Measurements from ENCODE around the gene JAML. TPM values are rescaled to one million over a fixed set of nuclear protein-coding genes. Genes with fewer than 3 reads are reported as not detected.

JAML gene
- total RNA-seq, 1 donor from 2014 or later = 12.2 TPM

- no peak for DNase-seq
Measured at GRCh38 chr11:118167253-118167652, 57.6 kb downstream of the JAML start.

- DNase-seq = no peak
Measured at GRCh38 chr11:118166641-118167040, 58.2 kb downstream of the JAML start.

GRCh38 chr11:118164885-118165284, 59.9 kb downstream of the JAML start:
- no peak for DNase-seq

GRCh38 chr11:118163494-118163893, 61.3 kb downstream of the JAML start:
- no peak for DNase-seq

- no peak for DNase-seq
Measured at GRCh38 chr11:118162846-118163245, 62.0 kb downstream of the JAML start.

- no peak for DNase-seq
Measured at GRCh38 chr11:118161786-118162185, 63.0 kb downstream of the JAML start.

GRCh38 chr11:118157186-118157895, 67.5 kb downstream of the JAML start:
- no peak for DNase-seq

GRCh38 chr11:118156531-118157185, 68.2 kb downstream of the JAML start:
- DNase-seq = no peak

- no peak for DNase-seq
Measured at GRCh38 chr11:118155776-118156530, 68.9 kb downstream of the JAML start.

GRCh38 chr11:118154641-118155040, 70.2 kb downstream of the JAML start:
- no peak for DNase-seq

- no peak for DNase-seq
Measured at GRCh38 chr11:118153976-118154375, 70.8 kb downstream of the JAML start.

- DNase-seq = no peak
Measured at GRCh38 chr11:118153516-118153915, 71.3 kb downstream of the JAML start.

- DNase-seq = peak; percentile 55
Measured at GRCh38 chr11:118152552-118153471, 72.0 kb downstream of the JAML start, which contains the start of gene SCN4B. Gene SCN4B, minus strand, starts transcription at chr11:118152823. Its CDS starts 150 bp downstream, at chr11:118152673.

- DNase-seq = no peak
Measured at GRCh38 chr11:118152020-118152551, 72.7 kb downstream of the JAML start.

GRCh38 chr11:118151431-118151830, 73.4 kb downstream of the JAML start:
- no peak for DNase-seq

- no peak for DNase-seq
Measured at GRCh38 chr11:118149493-118149892, 75.3 kb downstream of the JAML start.

- no peak for DNase-seq
Measured at GRCh38 chr11:118148856-118149255, 76.0 kb downstream of the JAML start.

- no peak for DNase-seq
Measured at GRCh38 chr11:118148240-118148639, 76.6 kb downstream of the JAML start.

- DNase-seq = no peak
Measured at GRCh38 chr11:118147502-118147901, 77.3 kb downstream of the JAML start.

GRCh38 chr11:118146554-118146953, 78.3 kb downstream of the JAML start:
- DNase-seq = no peak
